ENCODE measurements around the gene FAM174B. TPM values are rescaled to one million over a fixed set of nuclear protein-coding genes. Genes with fewer than 3 reads are reported as not detected.

FAM174B gene
- total RNA-seq, 4 donors from 2014 or later: 15.4 to 75.2 (median 18.3) TPM

- H3K27ac ChIP-seq: no peak overlapping the region
- no peak for DNase-seq
- WGBS, 2 donors (ENCODE audit: low coverage in 1 of 2): 83 to 84% methylated on average over 5 to 13 of the region's 13 CpGs
- no peaks in the 10 kb centered on the region for H3K36me3 ChIP-seq
- TF ChIP-seq, protein P1, sequence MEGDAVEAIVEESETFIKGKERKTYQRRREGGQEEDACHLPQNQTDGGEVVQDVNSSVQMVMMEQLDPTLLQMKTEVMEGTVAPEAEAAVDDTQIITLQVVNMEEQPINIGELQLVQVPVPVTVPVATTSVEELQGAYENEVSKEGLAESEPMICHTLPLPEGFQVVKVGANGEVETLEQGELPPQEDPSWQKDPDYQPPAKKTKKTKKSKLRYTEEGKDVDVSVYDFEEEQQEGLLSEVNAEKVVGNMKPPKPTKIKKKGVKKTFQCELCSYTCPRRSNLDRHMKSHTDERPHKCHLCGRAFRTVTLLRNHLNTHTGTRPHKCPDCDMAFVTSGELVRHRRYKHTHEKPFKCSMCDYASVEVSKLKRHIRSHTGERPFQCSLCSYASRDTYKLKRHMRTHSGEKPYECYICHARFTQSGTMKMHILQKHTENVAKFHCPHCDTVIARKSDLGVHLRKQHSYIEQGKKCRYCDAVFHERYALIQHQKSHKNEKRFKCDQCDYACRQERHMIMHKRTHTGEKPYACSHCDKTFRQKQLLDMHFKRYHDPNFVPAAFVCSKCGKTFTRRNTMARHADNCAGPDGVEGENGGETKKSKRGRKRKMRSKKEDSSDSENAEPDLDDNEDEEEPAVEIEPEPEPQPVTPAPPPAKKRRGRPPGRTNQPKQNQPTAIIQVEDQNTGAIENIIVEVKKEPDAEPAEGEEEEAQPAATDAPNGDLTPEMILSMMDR (IDR thresholded peaks at IDR 0.05): no peak
- TF ChIP-seq EP300 (IDR thresholded peaks at IDR 0.05; ENCODE audit: low read depth) (no peak), POLR2AphosphoS5 (IDR thresholded peaks at IDR 0.05) (no peak), POLR2A (IDR thresholded peaks at IDR 0.05) (no peak)
- intact Hi-C loops (cut with DNase I; ENCODE audit: low total_unique reads): no loop called here
- H3K4me1 ChIP-seq: peaks cover 0 to 3% (median 1%) of the 10 kb centered on the region in 4 donors
- H3K4me3 ChIP-seq: no peak overlapping the region
- H3K9me3 ChIP-seq: no peaks in the 10 kb centered on the region
- no peaks in the 10 kb centered on the region for H3K27me3 ChIP-seq
- in situ Hi-C loops (cut with MboI; ENCODE audit: low pct_ligation_motif_present in 1 of 4, low pct_unique_long_range_greater_than_20kb in 1 of 4, low sequenced_read_pairs in 3 of 4): no loop called here
These were observed 11.4 kb downstream of the FAM174B start for GRCh38 chr15:92643849-92644815.

DNA sequence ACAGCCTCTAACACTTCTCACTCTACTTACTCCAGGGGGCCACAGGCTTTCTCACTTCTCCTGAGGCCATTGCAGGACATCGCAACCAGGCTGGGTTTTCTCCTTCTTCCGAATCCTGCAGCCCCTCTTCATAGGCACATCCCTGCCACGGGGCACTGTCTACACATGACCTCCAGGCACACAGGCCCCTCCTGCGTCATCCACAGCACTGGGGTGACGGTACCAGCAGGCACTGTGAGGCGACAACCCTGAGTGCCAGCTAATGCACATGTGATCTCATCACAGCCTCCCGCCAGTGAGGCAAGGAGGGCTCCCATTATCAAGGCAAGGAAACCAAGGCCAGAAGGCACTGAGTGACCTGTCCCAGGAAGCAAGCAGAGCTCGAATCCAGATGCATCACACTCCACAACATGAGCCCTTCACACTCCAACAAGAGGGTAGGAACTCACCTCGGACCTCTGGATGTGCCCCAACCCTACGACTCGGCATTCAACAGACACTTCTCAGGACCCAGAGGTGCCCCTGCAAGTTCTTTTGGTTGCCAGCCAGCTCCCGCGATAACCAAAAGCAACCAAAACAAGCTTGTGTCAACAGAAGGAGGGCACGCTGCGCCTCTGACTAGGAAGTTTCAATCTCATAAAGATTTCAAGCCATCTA is 16.7 kb downstream of the FAM174B start:
- no peak overlapping the region for H3K4me3 ChIP-seq
- H3K36me3 ChIP-seq: no peaks in the 10 kb centered on the region
- intact Hi-C loops (cut with DNase I; ENCODE audit: low total_unique reads): no loop called here
- 60 to 72% methylated on average over 1 to 15 of the region's 15 CpGs for WGBS, 2 donors (ENCODE audit: low coverage in 1 of 2)
- H3K27me3 ChIP-seq: no peaks in the 10 kb centered on the region
- no peak for TF ChIP-seq POLR2A (IDR thresholded peaks at IDR 0.05)
- TF ChIP-seq, protein P1 (IDR thresholded peaks at IDR 0.05): no peak
- TF ChIP-seq POLR2AphosphoS5 (IDR thresholded peaks at IDR 0.05): no peak
- no peak for TF ChIP-seq EP300 (IDR thresholded peaks at IDR 0.05; ENCODE audit: low read depth)
- peak; percentile 19 for DNase-seq
- H3K27ac ChIP-seq: peak overlapping the region; percentile 72 to 80 (median 74)
- peaks cover 11 to 34% (median 24%) of the 10 kb centered on the region in 4 donors for H3K4me1 ChIP-seq
- no peaks in the 10 kb centered on the region for H3K9me3 ChIP-seq
- in situ Hi-C loops (cut with MboI; ENCODE audit: low pct_ligation_motif_present in 1 of 4, low pct_unique_long_range_greater_than_20kb in 1 of 4, low sequenced_read_pairs in 3 of 4): no loop called here

GRCh38 chr15:92638291-92638708 is 17.3 kb downstream of the FAM174B start:
- peak; percentile 23 for DNase-seq

More at GRCh38 chr15:92638291-92638708, 17.3 kb downstream of the FAM174B start:
- 30 to 37% methylated on average over 4 to 9 of the region's 9 CpGs for WGBS, 2 donors (ENCODE audit: low coverage in 1 of 2)
- Histone ChIP-seq H3K9me3 (no peaks in the 10 kb centered on the region), H3K27ac (peak overlapping the region; percentile 72 to 80 (median 74)), H3K4me3 (no peak overlapping the region), H3K36me3 (no peaks in the 10 kb centered on the region), H3K4me1 (peaks cover 11 to 34% (median 24%) of the 10 kb centered on the region in 4 donors), H3K27me3 (no peaks in the 10 kb centered on the region)
- TF ChIP-seq POLR2AphosphoS5 (IDR thresholded peaks at IDR 0.05) (peak; percentile 28 to 41 (median 31)), POLR2A (IDR thresholded peaks at IDR 0.05) (no peak)
- TF ChIP-seq, protein P1 (IDR thresholded peaks at IDR 0.05): no peak
- intact Hi-C loops (cut with DNase I; ENCODE audit: low total_unique reads) (no loop called here), in situ Hi-C loops (cut with MboI; ENCODE audit: low pct_ligation_motif_present in 1 of 4, low pct_unique_long_range_greater_than_20kb in 1 of 4, low sequenced_read_pairs in 3 of 4) (no loop called here)
